Hematopoietic multipotent progenitor cell treated with erythropoietin and hydrocortisone succinate and interleukin-3 and kit ligand, for 17 days (in vitro differentiated cells): ENCODE results near the gene PRRX1.

Source experiments
- DNase-seq: peaks from one replicate; pipeline ENCODE4 v3.0.0-alpha.2; 2015; ENCODE audit warnings: low spot score

The PRRX1 gene

GRCh38 chr1:170664093-170664827 is at the start of gene PRRX1:
TSS of gene PRRX1 (plus strand) at chr1:170664131. CDS start at chr1:170664219, 88 bp downstream.
- no peak for DNase-seq

- DNase-seq: no peak
Observed at GRCh38 chr1:170617591-170618330, 46.2 kb upstream of the PRRX1 start.

GRCh38 chr1:170618421-170618820 is 45.5 kb upstream of the PRRX1 start:
- no peak for DNase-seq

- no peak for DNase-seq
Observed at GRCh38 chr1:170619241-170620028, 44.5 kb upstream of the PRRX1 start.

GRCh38 chr1:170620164-170620563 is 43.8 kb upstream of the PRRX1 start:
- DNase-seq: no peak

- no peak for DNase-seq
Observed at GRCh38 chr1:170623171-170623570, 40.8 kb upstream of the PRRX1 start.

GRCh38 chr1:170624146-170624545 is 39.8 kb upstream of the PRRX1 start:
- DNase-seq: no peak

GRCh38 chr1:170630977-170631376 is 33.0 kb upstream of the PRRX1 start:
- DNase-seq: no peak

GRCh38 chr1:170634293-170634692 is 29.6 kb upstream of the PRRX1 start:
- DNase-seq: no peak

- no peak for DNase-seq
Observed at GRCh38 chr1:170634824-170635410, 29.0 kb upstream of the PRRX1 start.

- DNase-seq: no peak
Observed at GRCh38 chr1:170640581-170640980, 23.4 kb upstream of the PRRX1 start.

GRCh38 chr1:170657275-170657853 is 6.6 kb upstream of the PRRX1 start:
- DNase-seq: no peak

- no peak for DNase-seq
Observed at GRCh38 chr1:170659399-170660035, 4.4 kb upstream of the PRRX1 start.

- DNase-seq: no peak
Observed at GRCh38 chr1:170660281-170660713, 3.6 kb upstream of the PRRX1 start.

- DNase-seq: no peak
Observed at GRCh38 chr1:170660871-170661645, 2.9 kb upstream of the PRRX1 start.

GRCh38 chr1:170661646-170662411 is 2.1 kb upstream of the PRRX1 start:
- no peak for DNase-seq

- DNase-seq: no peak
Observed at GRCh38 chr1:170662561-170663403, 1.1 kb upstream of the PRRX1 start.

GRCh38 chr1:170663404-170664092 is 383 bp upstream of the PRRX1 start:
- no peak for DNase-seq
